Upper lobe of left lung (tissue), 6 donors: ENCODE measurements around the gene ITGB1BP1. TPM values are rescaled to one million over a fixed set of nuclear protein-coding genes. Genes with fewer than 3 reads are reported as not detected.

Source experiments
- ATAC-seq, 2 donors: fragments of 200-7000 bp; cut with Tn5 transposase; one replicate each; pipeline ENCODE4 v1.9.1; 2022; ENCODE audit warnings: mild to moderate bottlenecking in 2 of 2, moderate library complexity in 2 of 2; ENCODE audit not compliant: low FRiP score in 2 of 2
- DNase-seq, 2 donors: peaks; one replicate each; pipeline ENCODE4 v3.0.0-alpha.2; 2019 to 2020
- H3K27ac ChIP-seq, 4 donors: fragments of 200-600 bp; sonication (generic); one replicate each; pipeline ENCODE4 v1.5.1; 2016 to 2019
- H3K27me3 ChIP-seq, 4 donors: fragments of 200-600 bp; sonication (generic); one replicate each; pipeline ENCODE4 v1.5.1; 2017 to 2019
- H3K36me3 ChIP-seq, 4 donors: fragments of 200-600 bp; sonication (generic); one replicate each; pipeline ENCODE4 v1.5.1; 2016 to 2019
- H3K4me1 ChIP-seq, 4 donors: fragments of 200-600 bp; sonication (generic); one replicate each; pipeline ENCODE4 v1.5.1; 2018 to 2019
- H3K4me3 ChIP-seq, 4 donors: fragments of 200-600 bp; sonication (generic); one replicate each; pipeline ENCODE4 v1.5.1; 2017 to 2019; ENCODE audit warnings: mild to moderate bottlenecking in 2 of 4, moderate library complexity in 1 of 4
- H3K9me3 ChIP-seq, 4 donors: fragments of 200-600 bp; sonication (generic); one replicate each; pipeline ENCODE4 v1.5.1; 2018 to 2019
- CTCF ChIP-seq, 6 experiments: fragments of 450-650 bp in 4 of 6; fragments of 200-600 bp in 2 of 6; sonication (generic) in 2 of 6; IDR thresholded peaks; one replicate each; pipeline ENCODE4 v1.5.1; 2016 to 2019; ENCODE audit warnings: antibody characterized with exemption in 6 of 6
- EP300 ChIP-seq, 4 donors: sonication (generic); formaldehyde crosslinking; IDR thresholded peaks; one replicate each; pipeline ENCODE4 v1.5.1; 2017; ENCODE audit warnings: antibody characterized with exemption in 4 of 4, control low read depth in 2 of 4
- POLR2A ChIP-seq, 4 donors: fragments of 450-650 bp; IDR thresholded peaks; one replicate each; pipeline ENCODE4 v1.5.1; 2016 to 2017; ENCODE audit warnings: antibody characterized with exemption in 4 of 4, mild to moderate bottlenecking in 2 of 4
- POLR2AphosphoS5 ChIP-seq, 2 donors: sonication (generic); formaldehyde crosslinking; IDR thresholded peaks; one replicate each; pipeline ENCODE4 v1.5.1; 2017; ENCODE audit warnings: antibody characterized with exemption in 2 of 2
- WGBS, 2 donors: methylation state at CpG; one replicate each; pipeline ENCODE4 v1.1.5; 2017 to 2018; 5-methylcytosine and 5-hydroxymethylcytosine counted together
- total RNA-seq, 6 donors: library from RNA; depleted of rRNA in 4 of 6; stranded (reverse); fragments of >200 nt in 4 of 6; gene quantifications; one replicate each; pipeline versions ENCODE4 v1.1.0 to v1.2.1, GENCODE V29; 2016 to 2021
- donor health status: DM: no; HTN: no; CAD: no; lungs with moderate emphysema.
- donor health status: DM: no; HTN: yes; CAD: no; lungs with severe emphysema.

The ITGB1BP1 gene
- total RNA-seq, 6 donors from 2014 or later = 25.1 to 87.2 (median 39.1) TPM

DNA sequence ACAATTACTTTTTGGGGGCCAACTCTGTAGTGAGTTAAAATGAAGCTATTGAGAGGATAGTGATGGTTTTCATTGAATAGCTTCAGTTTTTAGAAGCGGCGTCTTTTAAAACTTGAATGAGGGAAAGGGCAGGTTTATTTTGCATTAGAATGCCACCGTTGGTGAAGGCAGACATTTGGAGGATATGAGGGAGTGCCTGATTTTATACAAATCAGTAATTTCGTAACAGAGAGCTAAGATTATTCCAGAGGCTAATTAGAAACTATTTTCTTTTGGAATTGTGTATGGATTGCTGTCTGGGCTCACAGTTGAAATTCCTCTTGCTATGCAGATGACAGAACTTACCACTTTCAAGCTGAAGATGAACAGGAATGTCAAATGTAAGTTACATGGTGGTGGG, 67.6 kb downstream of the ITGB1BP1 start:
- WGBS, 2 donors = 76 to 77% methylated on average over 4 of the region's 4 CpGs
- Histone ChIP-seq H3K9me3 (no peaks in the 10 kb centered on the region), H3K4me1 (no peaks in the 10 kb centered on the region), H3K36me3 (peaks cover 0 to 78% (median 16%) of the 10 kb centered on the region in 4 donors), H3K27ac (no peak overlapping the region), H3K4me3 (no peak overlapping the region), H3K27me3 (no peaks in the 10 kb centered on the region)
- DNase-seq (no peak), ATAC-seq (no peak)
- no peak for TF ChIP-seq CTCF (IDR thresholded peaks at IDR 0.05)
- no peak for TF ChIP-seq POLR2A (IDR thresholded peaks at IDR 0.05)
- TF ChIP-seq EP300 (IDR thresholded peaks at IDR 0.05) = no peak
- no peak for TF ChIP-seq POLR2AphosphoS5 (IDR thresholded peaks at IDR 0.05)

DNA sequence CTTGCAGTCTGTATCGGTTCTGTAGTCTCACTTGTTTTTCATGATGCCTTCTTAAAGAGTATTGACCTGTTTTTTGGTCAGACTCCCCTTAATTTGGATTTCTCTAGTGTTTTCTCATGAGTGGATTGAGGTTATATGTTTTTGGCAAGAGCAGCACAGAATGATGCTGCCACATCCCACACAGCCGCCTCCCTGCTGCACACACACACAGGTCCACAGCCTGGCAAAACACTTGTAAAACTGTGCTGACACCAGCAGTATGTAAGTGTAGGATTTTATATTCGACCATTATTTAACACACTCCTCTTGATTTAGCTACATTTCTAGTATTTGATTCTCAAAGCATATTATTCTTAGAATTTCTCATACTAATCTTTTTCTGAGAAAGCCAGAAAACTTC, 68.1 kb downstream of the ITGB1BP1 start:
- no peak for TF ChIP-seq EP300 (IDR thresholded peaks at IDR 0.05)
- no peak for TF ChIP-seq CTCF (IDR thresholded peaks at IDR 0.05)
- no peak for TF ChIP-seq POLR2A (IDR thresholded peaks at IDR 0.05)
- TF ChIP-seq POLR2AphosphoS5 (IDR thresholded peaks at IDR 0.05) = no peak
- Histone ChIP-seq H3K27ac (no peak overlapping the region), H3K36me3 (peaks cover 0 to 82% (median 18%) of the 10 kb centered on the region in 4 donors), H3K9me3 (no peaks in the 10 kb centered on the region), H3K4me1 (no peaks in the 10 kb centered on the region), H3K27me3 (no peaks in the 10 kb centered on the region), H3K4me3 (no peak overlapping the region)
- 88 to 89% methylated on average over 3 of the region's 3 CpGs for WGBS, 2 donors
- DNase-seq (no peak), ATAC-seq (no peak)

DNA sequence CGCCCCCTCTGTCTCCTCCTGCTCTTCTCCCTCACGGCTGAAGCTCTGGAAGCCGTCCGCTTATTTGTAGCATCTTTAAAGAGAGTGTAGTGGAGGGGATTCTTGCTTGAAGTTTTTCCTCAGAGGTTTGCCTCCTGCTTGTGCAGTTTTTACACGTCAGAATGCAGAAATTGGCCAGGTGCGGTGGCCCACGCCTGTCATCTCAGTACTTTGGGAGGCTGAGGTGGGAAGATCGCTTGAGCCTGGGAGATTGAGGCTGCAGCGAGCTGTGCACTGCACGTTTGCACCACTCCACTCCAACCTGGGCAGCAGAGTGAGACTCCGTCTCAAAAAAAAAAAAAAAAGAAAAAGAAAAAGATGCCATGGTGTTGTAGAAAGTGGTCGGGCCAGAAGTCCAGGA, 69.0 kb downstream of the ITGB1BP1 start:
- ATAC-seq = no peak

More for the DNA sequence above, 69.0 kb downstream of the ITGB1BP1 start:
- no peak overlapping the region for H3K27ac ChIP-seq
- H3K9me3 ChIP-seq = no peaks in the 10 kb centered on the region
- TF ChIP-seq POLR2A (IDR thresholded peaks at IDR 0.05) (no peak), POLR2AphosphoS5 (IDR thresholded peaks at IDR 0.05) (no peak), EP300 (IDR thresholded peaks at IDR 0.05) (no peak), CTCF (IDR thresholded peaks at IDR 0.05) (no peak)
- WGBS, 2 donors = 89 to 94% methylated on average over 12 of the region's 12 CpGs
- no peak for DNase-seq
- H3K27me3 ChIP-seq = no peaks in the 10 kb centered on the region
- H3K36me3 ChIP-seq = peaks cover 0 to 73% (median 18%) of the 10 kb centered on the region in 4 donors
- H3K4me3 ChIP-seq = no peak overlapping the region
- no peaks in the 10 kb centered on the region for H3K4me1 ChIP-seq

Other genes with a start within 250 kb of the ITGB1BP1 start
- gene ASAP2, start 216.7 kb downstream of the ITGB1BP1 start, total RNA-seq = 10 to 100 TPM; 20.4 to 26.0 (median 23.4) TPM
- gene CPSF3, start 126 bp upstream of the ITGB1BP1 start, total RNA-seq = 10 to 100 TPM; 11.3 to 41.0 (median 22.5) TPM
- 10 to 100 TPM; 16.1 to 46.1 (median 39.3) TPM for gene IAH1, start 51.0 kb upstream of the ITGB1BP1 start, total RNA-seq
- 10 to 100 TPM; 59.7 to 71.0 (median 66.3) TPM for gene ADAM17, start 132.3 kb upstream of the ITGB1BP1 start, total RNA-seq
- gene YWHAQ, start 207.5 kb upstream of the ITGB1BP1 start, total RNA-seq = 100 to 1,000 TPM in 4 of 6 donors, 10 to 100 TPM in 2; 67.1 to 223 (median 176) TPM